Limb (tissue), 2 donors: Measurements from ENCODE around the gene TMEM250.

Experiments used
- DNase-seq, 2 donors: peaks; one replicate each; pipeline ENCODE4 v3.0.0-alpha.2; 2016; ENCODE audit errors: extremely low spot score in 2 of 2

Gene TMEM250

DNA sequence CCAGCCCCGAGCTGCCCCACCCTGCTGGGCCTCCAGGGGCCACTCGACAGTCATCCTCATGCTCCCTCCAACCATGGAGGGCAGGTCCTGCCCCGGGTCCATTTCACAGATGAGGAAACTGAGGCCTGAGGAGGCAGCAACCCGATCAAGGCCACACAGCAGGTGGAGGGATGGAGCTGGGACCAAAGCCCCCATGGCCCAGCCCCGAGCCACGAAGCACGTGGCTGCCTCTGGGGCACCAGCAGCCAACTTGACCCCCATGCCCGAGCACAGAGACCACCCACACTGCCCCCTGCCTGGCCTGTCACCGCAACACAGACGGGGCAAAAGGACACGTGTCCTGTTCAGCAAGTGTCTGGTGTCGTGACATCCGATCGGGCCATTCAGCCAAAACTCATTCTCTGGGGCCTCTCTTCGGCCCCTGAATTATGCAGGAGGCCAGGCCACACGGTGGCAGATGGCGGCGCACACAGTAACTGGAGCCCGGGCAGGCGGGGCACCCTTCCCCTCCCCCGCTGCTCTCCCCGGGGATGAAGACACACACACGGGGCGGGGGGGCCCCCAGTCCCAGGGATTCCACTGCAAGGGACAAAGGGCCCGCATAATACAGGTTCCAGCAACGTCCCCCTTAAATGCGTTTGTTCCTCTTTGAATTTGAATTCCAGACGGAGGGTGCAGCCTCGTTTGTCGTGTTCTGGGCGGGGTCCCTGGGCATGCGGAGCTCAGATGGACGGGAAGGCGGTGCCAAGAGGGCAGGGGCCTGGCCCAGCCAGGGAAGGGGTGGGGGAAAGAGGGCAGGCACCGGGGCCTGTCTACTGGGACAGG, 29.4 kb upstream of the TMEM250 start:
- DNase-seq, result peak in 1 of 2 donors; percentile 61

DNA sequence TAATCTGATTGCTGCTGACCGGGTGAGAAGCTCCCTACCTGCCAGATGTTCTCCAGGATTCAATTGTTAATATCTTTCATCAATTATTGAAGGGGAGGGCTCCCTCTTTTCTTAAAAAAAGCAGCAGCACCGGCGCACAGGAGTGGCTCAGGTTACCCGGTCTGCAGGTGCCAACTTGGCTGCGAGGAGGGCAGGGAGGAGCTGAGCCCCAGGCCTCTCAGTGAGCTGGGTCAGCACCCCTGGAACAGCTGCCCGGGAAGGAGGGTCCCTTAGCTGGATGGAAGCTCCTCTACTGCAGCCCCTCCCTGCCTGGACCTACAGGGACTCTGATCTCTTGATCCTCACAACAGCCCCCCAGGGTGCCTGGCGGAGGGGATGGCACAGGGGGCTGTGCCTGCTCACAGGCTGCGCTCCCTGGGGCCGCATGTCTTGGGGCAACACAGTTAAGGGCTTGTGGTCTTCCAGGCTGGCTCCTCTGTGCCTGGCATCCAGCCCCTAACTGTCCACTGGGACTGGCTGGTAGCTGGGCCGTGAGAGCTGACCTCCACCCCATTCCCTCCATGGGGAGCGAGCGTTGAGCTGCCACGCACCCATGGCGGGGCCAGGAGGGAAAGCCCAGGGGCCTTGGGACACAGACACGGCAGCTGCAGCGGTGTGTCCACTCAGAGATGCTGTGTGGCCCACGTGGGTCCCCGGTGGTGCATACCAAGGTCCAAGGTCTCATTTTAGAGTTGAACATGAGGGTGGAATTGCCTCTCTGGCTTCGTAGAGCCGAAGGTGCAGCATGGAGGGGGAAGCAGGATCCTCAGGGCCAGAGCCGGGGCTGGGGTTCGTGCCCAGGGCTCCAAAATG, 28.6 kb upstream of the TMEM250 start:
- DNase-seq, result no peak

DNA sequence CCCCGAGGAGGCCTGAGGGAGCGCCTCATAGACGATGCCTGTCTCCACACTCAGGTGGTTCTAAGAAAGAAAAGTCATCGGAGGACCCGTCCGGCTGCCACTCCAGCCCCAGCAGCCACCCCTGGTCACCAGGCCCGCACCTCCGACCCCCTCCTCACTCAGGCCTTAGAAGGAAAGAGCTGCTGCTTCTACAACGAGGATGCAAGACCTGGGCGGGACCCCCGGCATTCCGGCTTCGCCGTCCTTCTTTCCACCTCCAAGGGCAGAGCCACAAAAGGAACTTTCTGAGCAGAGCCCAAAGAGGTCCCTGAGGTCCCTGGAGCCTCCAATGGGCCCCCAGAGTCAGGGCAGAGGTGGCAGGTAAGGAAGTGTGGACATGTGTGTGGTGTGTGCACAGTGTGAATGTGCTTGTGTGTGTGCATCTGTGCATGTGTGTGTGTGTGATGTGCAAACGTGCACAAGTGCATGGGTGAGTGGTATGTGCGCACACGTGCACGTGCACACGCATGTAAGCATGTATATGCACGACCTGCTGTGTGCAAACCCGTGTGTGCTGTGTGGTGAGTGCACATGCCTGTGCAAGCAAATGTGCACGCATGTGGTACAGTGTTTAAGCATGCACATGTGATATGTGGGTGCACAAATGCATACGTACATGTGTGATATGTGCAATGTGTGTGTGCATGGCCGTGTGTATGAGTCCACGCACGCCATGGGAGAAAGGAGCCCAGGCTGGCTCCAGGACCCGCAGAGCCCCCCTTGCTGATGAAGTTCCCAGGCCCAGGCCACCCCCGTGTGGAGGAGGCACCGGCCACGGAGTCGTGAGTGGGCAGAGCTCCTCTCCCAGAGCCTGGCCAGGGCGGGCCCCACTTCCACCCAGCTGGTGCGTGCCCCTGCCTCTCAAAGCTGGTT, 27.7 kb upstream of the TMEM250 start:
- DNase-seq, result no peak

DNA sequence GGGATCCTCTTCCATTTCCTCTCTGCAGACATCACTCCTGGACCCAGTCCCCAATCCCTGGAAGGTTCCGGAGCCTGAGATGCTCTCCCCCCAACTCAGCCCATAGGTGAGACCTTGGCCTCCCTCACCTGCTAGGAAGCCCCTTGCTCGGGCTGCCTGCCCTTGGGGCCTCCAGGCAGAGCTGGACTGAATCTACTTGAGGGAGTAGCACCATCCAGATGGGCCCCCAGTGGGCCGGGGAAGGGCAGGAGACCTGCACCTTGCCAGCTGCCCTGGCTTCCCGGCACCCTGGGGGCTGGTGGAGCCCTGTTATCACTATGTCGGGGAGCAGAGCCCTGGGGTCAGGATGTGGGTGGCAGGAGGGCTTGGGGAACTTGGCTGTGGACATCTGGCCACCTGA, 26.9 kb upstream of the TMEM250 start:
- no peak for DNase-seq

DNA sequence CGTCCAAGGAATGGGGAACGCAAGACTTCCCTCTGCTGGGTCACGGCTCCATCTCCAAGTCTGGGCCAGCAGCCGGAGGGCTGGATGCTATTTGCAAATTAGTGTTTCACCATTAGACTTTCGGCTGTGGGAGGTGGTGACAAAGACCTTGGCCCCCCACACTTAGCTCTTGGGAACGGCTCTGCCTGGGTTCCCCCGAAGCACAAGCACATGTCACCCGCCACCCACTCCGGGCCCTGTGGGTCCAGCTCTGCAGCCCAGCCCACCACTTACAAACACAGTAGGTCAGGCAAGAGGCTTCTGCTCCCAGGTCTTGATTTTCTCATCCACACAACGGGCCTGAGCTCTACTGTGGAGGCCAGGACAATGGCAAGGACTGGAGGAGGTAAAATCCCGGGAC, 25.8 kb upstream of the TMEM250 start:
- DNase-seq, result no peak

DNA sequence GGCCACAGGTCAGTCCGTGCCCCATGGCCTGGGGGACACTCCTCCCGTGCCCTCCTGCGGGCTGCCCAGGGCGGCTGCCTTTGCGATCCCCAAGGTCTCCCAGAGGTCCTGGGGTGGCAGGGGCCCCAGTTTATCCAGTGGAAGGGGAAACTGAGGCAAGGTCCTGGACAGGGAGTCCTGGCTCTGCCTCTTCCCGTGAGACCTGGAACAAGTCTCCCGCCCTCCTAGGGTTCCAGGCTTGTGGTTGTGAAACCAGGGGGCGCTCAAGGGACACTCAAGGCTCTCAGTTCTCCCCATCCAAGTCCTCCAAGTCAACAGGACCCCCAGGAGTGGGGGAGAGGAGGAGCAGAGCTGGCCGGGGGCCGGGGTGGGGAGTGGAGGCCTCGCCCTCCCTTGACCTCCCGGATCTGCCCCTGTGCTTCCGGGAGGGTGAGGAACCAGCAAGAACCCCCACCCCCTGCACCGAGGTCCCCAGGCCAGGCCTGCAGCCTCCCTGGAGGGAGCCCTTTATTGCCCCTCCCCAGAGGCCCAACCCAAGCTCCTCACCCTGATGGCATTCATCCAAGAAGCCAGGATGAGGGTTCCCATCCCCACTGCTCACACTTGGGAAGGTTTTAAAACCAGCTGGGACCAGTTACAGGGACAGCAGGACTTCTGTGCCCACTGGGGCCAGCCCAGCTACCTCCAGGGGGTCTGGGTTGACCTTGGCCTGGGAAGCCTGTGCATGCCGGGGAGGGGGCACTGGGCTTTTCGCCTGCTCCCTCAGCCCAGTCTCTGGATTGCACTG, 24.7 kb upstream of the TMEM250 start:
- DNase-seq, result no peak

DNA sequence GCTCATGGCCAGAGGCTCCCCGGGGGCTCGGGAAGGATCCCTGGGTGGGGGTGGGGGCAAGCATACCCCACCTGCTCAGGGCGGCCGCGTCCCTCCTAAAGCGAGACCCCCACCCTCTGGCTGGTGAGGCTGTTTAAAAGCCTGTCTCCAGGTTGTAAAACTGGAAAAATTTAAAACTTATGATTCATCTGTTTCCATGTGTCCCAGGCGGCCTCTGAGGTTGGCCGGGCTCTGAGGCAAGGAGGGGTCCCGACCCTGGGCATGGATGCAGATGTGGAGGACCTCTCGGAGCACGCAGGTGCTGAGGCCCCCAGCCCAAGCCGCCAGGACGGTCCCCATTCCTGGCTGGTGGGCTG, 24.2 kb upstream of the TMEM250 start:
- DNase-seq, result no peak

DNA sequence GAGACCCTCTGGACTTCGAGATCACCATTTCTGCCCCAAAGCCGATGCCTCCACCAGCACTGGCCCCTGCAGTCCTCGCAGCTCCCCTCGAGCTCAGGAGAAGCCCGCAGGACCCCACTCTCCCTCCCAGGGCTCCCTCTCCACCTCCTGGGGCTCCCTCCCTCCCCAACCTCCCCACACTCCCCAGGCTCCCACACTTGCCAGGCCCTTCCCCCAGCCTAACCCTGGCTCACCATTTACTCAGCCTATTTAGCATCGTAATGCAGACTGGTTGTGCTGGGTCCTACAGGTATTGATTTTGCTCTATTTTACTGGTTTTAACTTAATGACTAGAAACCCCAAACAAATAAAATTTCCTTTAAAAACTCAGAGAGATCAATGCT, 23.7 kb upstream of the TMEM250 start:
- no peak for DNase-seq

DNA sequence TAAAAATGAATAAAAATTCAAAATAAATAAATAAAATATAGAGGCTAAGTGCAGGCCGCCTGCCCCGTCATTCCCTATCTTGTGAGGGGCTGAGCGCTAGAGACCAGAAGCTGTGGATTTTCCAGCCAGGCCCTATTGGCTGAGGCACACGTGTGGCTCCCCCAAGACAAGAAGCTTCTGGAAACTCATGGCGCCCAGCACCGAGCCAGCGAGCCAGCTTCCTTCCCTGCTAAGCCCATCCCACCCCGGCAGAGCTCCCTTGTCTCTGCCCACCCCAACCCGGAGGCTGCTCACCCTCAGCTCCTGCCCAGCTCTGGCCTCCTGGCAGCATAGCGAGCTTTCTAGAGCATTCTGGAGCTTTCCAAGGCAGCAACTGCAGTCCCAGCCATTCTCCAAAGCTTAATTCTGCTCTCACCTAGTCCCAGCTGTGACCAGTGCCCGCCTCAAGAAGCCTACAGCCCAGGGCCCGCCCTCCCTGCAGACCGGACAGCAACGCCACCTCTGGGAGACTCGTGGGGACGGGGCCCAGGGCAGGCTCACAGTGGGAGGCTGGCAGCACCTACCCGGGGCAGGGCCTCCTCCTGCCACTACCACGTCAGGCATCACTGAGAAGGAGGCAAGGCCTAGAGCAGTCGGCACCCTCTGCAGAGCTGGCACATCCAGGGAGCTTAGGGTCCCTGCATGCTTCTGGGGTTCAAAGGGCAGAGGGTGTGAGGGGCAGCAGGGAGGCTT, 23.2 kb upstream of the TMEM250 start:
- no peak for DNase-seq

DNA sequence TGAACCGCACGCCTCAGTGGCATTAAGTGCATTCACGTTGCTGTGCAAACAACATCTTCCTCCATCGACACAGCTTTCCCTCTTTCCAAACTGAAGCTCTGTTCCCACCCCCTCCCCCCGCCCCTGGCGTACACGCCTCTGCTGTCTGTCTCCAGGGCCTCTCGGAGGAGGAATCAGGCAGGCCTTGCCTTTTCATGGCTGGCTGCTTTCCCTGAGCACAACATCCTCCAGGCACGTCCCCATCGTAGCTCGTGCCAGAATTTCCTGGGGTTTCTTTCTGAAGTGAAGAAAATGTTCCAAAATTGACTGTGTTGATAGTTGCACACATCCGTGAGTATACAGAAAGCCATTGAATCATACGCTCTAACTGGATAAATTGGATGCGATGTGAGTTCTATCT, 22.3 kb upstream of the TMEM250 start:
- peak; percentile 64 to 76 for DNase-seq

DNA sequence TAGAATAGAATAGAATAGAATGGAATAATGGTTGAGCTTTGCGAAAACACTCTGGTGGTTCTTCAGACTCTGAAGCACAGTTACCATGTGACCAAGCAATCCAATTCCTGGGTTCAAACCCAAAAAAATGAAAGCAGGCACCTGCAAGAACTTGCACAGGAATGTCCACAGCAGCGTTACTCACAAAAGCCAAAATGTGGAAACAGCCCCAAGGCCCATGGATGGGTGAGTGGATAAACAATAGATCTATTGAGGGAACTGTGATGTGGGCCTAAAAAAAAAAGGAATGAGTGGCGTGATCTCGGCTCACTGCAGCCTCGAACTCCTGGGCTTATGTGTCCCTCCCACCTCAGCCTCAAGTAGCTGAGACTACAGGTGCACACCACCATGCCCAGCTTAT, 21.4 kb upstream of the TMEM250 start:
- DNase-seq, result no peak

DNA sequence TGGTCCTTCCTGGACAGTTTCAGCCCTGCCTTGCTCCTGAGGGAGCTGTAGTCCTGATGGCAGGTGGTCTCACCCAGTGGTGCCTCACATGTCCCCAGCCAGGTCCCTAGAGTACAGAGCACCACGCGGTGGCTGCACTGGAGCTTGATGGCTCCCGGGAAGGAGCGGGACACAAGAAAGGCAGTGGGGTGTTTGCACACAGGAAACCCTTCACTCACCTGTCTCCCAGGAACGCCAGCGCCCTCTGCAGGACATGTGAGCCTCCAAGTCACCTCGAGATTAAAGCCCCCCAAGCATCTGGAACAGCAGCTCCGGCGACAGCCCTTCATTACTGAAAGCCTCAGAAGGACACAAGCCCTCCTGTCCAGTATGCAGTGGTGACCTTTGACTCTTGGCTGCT, 19.9 kb upstream of the TMEM250 start:
- no peak for DNase-seq

DNA sequence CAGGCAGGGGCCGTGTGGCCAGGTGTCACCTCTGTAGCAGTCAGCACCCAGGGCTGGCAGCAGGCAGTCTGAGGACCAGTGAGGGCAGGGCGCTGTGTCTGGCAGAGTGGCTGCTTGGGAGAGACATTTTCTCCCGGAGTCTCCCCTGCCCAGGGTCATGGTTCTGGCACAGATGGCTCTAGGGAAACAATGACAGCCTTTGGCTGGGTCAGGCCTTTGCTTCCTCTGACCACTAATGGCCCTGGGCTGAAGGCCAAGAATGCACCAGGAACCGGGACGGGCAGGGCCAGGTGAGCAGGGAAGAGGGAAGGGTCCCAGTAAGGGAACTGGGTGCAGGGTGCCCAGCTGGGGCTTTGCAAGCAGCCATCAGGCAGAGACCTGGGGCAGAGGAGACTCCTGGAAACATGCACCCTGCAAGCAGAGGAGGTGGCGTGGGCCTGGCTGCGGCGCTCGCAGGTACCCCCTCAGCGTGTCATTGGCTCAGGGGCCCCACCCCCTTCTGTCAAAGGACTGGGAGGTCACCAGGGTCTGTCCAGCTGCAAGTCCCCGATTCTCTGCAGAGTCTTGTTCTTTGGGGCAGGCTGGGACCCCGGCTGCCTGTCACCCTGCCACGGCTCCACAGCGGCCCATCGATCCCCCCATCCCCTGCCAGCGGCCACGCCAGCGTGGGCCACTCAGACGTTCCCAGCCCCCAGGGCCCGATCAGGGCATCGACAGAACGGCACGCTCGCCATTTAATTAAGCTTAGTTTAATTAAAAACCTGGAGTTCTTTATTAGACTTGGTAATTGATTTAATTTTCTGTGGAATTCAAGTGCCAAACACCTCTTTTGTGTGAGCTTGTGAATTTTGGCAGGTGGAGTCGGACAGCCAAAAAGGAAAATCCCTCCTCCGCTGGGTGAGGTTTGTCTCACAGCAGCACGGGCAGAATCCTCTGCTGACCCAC, 18.9 kb upstream of the TMEM250 start:
- no peak for DNase-seq

DNA sequence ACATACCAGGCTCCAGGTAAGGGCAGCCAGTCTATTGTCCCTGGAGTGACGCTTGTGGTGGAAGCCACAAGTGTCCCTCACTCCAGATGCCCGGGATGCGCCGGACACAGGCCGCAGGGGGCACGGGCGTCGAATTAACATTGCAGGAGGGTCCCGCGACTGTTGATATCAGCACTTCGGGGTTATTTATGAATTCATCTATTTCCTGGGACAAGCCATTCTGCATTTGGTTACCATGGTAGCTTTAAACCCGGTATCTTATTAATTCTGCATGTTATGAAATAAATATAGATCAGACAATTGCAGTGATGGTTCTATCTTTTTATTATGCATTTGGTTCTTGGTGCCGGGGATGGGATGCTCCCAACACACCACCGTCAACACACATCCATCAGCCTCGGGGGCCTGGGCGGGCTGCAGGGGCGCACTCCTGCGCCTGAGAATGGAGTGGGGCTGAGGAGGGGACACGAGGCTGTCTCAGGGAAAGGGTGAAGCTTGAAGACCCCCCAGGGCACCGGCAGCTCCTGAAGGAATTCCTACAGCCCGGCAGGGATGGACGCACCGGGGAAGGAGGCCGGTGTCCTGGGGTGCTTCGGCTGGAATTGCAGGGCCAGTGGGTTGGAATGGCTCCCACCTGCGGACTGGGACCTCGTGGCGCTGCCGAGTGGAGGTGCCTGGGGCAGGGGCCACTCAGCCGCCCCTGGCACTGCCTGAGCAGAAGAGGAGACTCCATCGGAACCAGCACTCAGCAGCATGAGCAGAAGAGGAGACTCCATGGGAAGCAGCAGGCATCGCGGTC, 17.7 kb upstream of the TMEM250 start:
- no peak for DNase-seq

DNA sequence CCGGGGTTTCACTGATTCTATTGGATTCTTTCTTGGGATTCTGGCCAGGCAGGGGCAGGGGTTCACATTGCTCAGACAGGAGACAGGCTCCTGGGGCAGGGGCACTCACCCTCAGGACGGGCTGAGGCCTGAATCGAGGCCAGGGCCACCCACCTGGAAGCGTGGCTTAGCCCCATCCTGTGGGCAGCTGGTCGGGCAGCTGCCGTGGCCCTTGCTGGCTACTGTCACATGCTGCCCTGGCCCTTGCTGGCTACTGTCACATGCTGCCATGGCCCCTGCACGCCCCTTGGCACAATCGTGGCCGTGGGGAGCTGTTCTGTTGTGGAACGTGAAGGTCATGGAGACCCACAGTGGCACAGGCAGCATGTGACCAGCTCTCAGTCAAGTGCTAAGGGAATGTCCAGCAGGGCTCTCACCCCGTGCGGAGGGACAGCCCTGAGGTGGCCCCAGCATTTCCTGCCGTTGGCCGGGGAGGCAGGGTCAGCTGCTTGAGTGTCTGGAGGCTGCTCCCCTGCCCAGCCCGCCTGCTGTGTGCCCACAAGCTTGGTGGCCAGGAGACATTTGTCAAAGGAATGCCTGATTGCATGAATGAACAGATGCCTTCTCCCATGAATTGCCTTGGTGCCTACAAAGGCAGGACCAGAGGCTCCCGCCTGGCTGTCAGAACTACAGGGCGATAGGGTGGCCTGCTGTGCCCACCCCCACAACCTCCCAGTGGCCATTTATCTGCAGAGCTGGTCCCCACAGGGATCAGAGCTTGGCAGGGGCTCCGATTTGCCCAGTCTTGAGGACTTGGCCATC, 16.9 kb upstream of the TMEM250 start:
- no peak for DNase-seq

DNA sequence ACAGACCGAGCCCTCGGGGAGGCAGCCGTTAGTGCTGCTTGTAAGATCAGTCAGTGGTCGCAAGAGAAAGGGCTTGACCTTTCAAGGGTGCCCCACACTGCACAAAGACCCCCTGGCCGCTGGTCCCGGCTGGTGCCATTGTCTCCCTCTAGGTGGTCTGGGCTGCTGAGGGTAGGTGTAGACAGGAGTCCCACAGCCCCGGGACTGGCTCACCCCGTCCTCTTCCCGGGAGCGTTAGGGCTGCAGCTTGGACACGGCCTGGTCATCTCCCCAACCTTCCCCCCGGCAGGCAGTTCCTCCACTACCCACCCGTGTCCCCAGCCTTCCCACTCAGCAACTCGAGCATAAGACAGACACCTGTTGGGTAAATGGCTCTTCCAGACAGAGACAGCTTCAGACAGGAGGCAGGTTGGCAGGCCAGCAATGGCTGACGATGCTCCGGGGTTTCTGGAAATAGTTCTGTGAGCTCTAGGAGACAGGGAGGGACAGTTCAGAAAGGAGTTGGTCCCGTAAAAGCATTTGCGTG, 15.3 kb upstream of the TMEM250 start:
- no peak for DNase-seq
